ENCODE results near the gene AKAP10.

AKAP10 gene

GRCh38 chr17:19991252-19991885 lies 13.7 kb upstream of the AKAP10 start:
- H3K27ac ChIP-seq, result no peak overlapping the region

GRCh38 chr17:19987897-19988296 lies 10.3 kb upstream of the AKAP10 start:
- TF ChIP-seq ZFX (IDR thresholded peaks at IDR 0.05) (no peak), CTCF (conservative IDR thresholded peaks at IDR 0.05) (no peak)
- H3K27ac ChIP-seq, result no peak overlapping the region

More at GRCh38 chr17:19991252-19991885, 13.7 kb upstream of the AKAP10 start:
- no peak for TF ChIP-seq ZFX (IDR thresholded peaks at IDR 0.05)

GRCh38 chr17:19986941-19987861 lies 9.6 kb upstream of the AKAP10 start:
- TF ChIP-seq CTCF (conservative IDR thresholded peaks at IDR 0.05) (no peak), ZFX (IDR thresholded peaks at IDR 0.05) (no peak)
- H3K27ac ChIP-seq, result no peak overlapping the region

GRCh38 chr17:19979917-19980770 lies 2.5 kb upstream of the AKAP10 start:
- no peak overlapping the region for H3K27ac ChIP-seq
- TF ChIP-seq ZFX (IDR thresholded peaks at IDR 0.05) (no peak), CTCF (conservative IDR thresholded peaks at IDR 0.05) (no peak)

GRCh38 chr17:19978805-19979211 lies 1.2 kb upstream of the AKAP10 start:
- no peak for TF ChIP-seq ZFX (IDR thresholded peaks at IDR 0.05)
- no peak for TF ChIP-seq CTCF (conservative IDR thresholded peaks at IDR 0.05)
- no peak overlapping the region for H3K27ac ChIP-seq

- no peak for TF ChIP-seq CTCF (conservative IDR thresholded peaks at IDR 0.05)
- peak overlapping the region; percentile 95 for H3K27ac ChIP-seq
These were observed 678 bp upstream of the AKAP10 start for GRCh38 chr17:19978209-19978802.

- H3K27ac ChIP-seq, result no peak overlapping the region
- TF ChIP-seq CTCF (conservative IDR thresholded peaks at IDR 0.05), result no peak
- no peak for TF ChIP-seq ZFX (IDR thresholded peaks at IDR 0.05)
These were observed 2.0 kb downstream of the AKAP10 start for GRCh38 chr17:19975601-19976000.
